HEK293 (cell line): ENCODE measurements around the gene SKAP1.

Experiments used
- BCL11A ChIP-seq: fragments of 450-650 bp; formaldehyde crosslinking; IDR thresholded peaks from 2 replicates; pipeline ENCODE4 v1.5.1; 2016; ENCODE audit warnings: low read depth, missing biosample characterization, missing genetic modification characterization
- BCL11B ChIP-seq: fragments of 450-650 bp; formaldehyde crosslinking; IDR thresholded peaks from 2 replicates; pipeline ENCODE4 v1.5.1; 2016; ENCODE audit warnings: low read depth, missing biosample characterization, missing genetic modification characterization
- FEZF1 ChIP-seq: fragments of 450-650 bp; formaldehyde crosslinking; IDR thresholded peaks from 2 replicates; pipeline ENCODE4 v1.5.1; 2016; ENCODE audit warnings: missing biosample characterization, missing genetic modification characterization
- GFI1B ChIP-seq: fragments of 450-650 bp; formaldehyde crosslinking; IDR thresholded peaks from 2 replicates; pipeline ENCODE4 v1.5.1; 2016; ENCODE audit warnings: missing biosample characterization, missing genetic modification characterization
- HOXC10 ChIP-seq: sonication (generic); formaldehyde crosslinking; IDR thresholded peaks from 2 replicates; pipeline ENCODE4 v1.8.1; 2023; ENCODE audit warnings: mild to moderate bottlenecking, missing genetic modification reagents
- KLF1 ChIP-seq: fragments of 450-650 bp; formaldehyde crosslinking; IDR thresholded peaks from 2 replicates; pipeline ENCODE4 v1.5.1; 2016; ENCODE audit warnings: missing biosample characterization, missing genetic modification characterization
- KLF7 ChIP-seq: fragments of 450-650 bp; formaldehyde crosslinking; IDR thresholded peaks from 2 replicates; pipeline ENCODE4 v1.5.1; 2016; ENCODE audit warnings: missing biosample characterization, missing genetic modification characterization, borderline replicate concordance
- SP7 ChIP-seq: fragments of 450-650 bp; formaldehyde crosslinking; IDR thresholded peaks from 2 replicates; pipeline ENCODE4 v1.5.1; 2016; ENCODE audit warnings: missing biosample characterization, missing genetic modification characterization
- ZFP41 ChIP-seq: fragments of 450-650 bp; formaldehyde crosslinking; IDR thresholded peaks from 2 replicates; pipeline ENCODE4 v1.5.1; 2016; ENCODE audit warnings: missing biosample characterization, missing genetic modification characterization, borderline replicate concordance
- ZNF324 ChIP-seq: fragments of 450-650 bp; formaldehyde crosslinking; IDR thresholded peaks from 2 replicates; pipeline ENCODE4 v1.5.1; 2016; ENCODE audit warnings: missing biosample characterization, missing genetic modification characterization
- ZNF404 ChIP-seq: fragments of 450-650 bp; formaldehyde crosslinking; IDR thresholded peaks from 2 replicates; pipeline ENCODE4 v1.5.1; 2017; ENCODE audit warnings: missing biosample characterization, missing genetic modification characterization
- ZNF423 ChIP-seq: fragments of 450-650 bp; formaldehyde crosslinking; IDR thresholded peaks from 2 replicates; pipeline ENCODE4 v1.5.1; 2016; ENCODE audit warnings: missing biosample characterization, missing genetic modification characterization
- ZNF501 ChIP-seq: fragments of 450-650 bp; formaldehyde crosslinking; IDR thresholded peaks from 2 replicates; pipeline ENCODE4 v1.5.1; 2016; ENCODE audit warnings: missing biosample characterization, missing genetic modification characterization
- ZNF549 ChIP-seq: fragments of 450-650 bp; IDR thresholded peaks from 2 replicates; pipeline ENCODE4 v1.5.1; 2018; ENCODE audit warnings: missing biosample characterization, missing genetic modification characterization, mild to moderate bottlenecking, inconsistent platforms, moderate library complexity
- ZNF558 ChIP-seq: fragments of 450-650 bp; formaldehyde crosslinking; IDR thresholded peaks from 2 replicates; pipeline ENCODE4 v1.5.1; 2016; ENCODE audit warnings: missing biosample characterization, missing genetic modification characterization
- ZNF571 ChIP-seq: fragments of 450-650 bp; formaldehyde crosslinking; IDR thresholded peaks from 2 replicates; pipeline ENCODE4 v1.5.0; 2017; ENCODE audit warnings: missing biosample characterization, missing genetic modification characterization
- ZNF626 ChIP-seq: fragments of 450-650 bp; sonication (Bioruptor Pico); formaldehyde crosslinking; IDR thresholded peaks from 2 replicates; pipeline ENCODE4 v1.5.1; 2018; ENCODE audit warnings: missing biosample characterization, missing genetic modification characterization, inconsistent platforms
- ZNF654 ChIP-seq: fragments of 450-650 bp; formaldehyde crosslinking; IDR thresholded peaks from 2 replicates; pipeline ENCODE4 v1.5.1; 2016; ENCODE audit warnings: low read depth, missing biosample characterization, missing genetic modification characterization
- ZSCAN23 ChIP-seq: fragments of 450-650 bp; formaldehyde crosslinking; IDR thresholded peaks from 2 replicates; pipeline ENCODE4 v1.5.1; 2016; ENCODE audit warnings: missing biosample characterization, missing genetic modification characterization
- ZXDB ChIP-seq: fragments of 450-650 bp; formaldehyde crosslinking; IDR thresholded peaks from 2 replicates; pipeline ENCODE4 v1.5.1; 2016; ENCODE audit warnings: missing biosample characterization, missing genetic modification characterization
- TF ChIP-seq, protein P1 (sequence below): fragments of 450-650 bp; formaldehyde crosslinking; IDR thresholded peaks from 2 replicates; pipeline ENCODE4 v1.5.1; 2016; ENCODE audit warnings: missing biosample characterization, missing genetic modification characterization
- TF ChIP-seq, protein P2 (sequence below): fragments of 450-650 bp; formaldehyde crosslinking; IDR thresholded peaks from 2 replicates; pipeline ENCODE4 v1.5.1; 2016; ENCODE audit warnings: missing biosample characterization, missing genetic modification characterization
- TF ChIP-seq, protein P3 (sequence below): fragments of 450-650 bp; formaldehyde crosslinking; IDR thresholded peaks from 2 replicates; pipeline ENCODE4 v1.5.1; 2017; ENCODE audit warnings: missing biosample characterization, missing genetic modification characterization
- TF ChIP-seq, protein P4 (sequence below): fragments of 450-650 bp; formaldehyde crosslinking; IDR thresholded peaks from 2 replicates; pipeline ENCODE4 v1.5.1; 2017; ENCODE audit warnings: missing biosample characterization, missing genetic modification characterization
- TF ChIP-seq, protein P5 (sequence below): fragments of 450-650 bp; formaldehyde crosslinking; IDR thresholded peaks from 2 replicates; pipeline ENCODE4 v1.5.1; 2016; ENCODE audit warnings: missing biosample characterization, missing genetic modification characterization
- TF ChIP-seq, protein P6 (sequence below): fragments of 450-650 bp; formaldehyde crosslinking; IDR thresholded peaks from 2 replicates; pipeline ENCODE4 v1.5.1; 2016; ENCODE audit warnings: missing biosample characterization, missing genetic modification characterization, borderline replicate concordance

The SKAP1 gene

DNA sequence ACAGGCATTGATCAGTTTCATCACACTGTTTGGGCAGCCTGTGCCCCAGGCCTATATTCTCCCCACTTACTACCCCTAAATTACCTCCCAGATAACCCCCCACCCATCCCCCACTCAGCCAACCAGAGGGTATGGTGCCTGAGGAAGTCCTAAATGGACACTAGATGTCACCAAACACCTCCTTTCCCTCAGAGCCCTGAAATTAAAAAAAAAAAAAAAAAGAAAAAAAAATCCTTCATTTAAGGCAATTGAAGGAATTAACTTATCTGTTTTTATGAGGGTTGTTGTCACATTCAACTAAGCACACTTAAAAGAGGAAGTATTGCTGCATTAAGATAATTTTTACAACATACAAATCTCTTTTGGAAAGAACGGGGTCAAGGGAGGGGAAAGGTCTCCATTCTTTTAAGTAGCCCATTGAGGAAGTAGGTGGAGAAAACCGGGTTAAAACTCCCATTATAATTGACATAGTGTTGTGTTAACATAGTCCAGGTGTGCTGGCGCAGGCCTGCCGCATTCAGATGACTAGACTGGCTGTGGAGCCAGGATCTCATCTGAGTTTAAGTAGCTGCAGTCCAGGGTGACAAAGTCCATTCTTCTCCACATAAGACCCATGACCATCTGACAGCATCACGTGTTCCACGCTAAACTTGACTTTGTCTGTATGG is 276.2 kb downstream of the SKAP1 start (continued):
- TF ChIP-seq, protein P1, sequence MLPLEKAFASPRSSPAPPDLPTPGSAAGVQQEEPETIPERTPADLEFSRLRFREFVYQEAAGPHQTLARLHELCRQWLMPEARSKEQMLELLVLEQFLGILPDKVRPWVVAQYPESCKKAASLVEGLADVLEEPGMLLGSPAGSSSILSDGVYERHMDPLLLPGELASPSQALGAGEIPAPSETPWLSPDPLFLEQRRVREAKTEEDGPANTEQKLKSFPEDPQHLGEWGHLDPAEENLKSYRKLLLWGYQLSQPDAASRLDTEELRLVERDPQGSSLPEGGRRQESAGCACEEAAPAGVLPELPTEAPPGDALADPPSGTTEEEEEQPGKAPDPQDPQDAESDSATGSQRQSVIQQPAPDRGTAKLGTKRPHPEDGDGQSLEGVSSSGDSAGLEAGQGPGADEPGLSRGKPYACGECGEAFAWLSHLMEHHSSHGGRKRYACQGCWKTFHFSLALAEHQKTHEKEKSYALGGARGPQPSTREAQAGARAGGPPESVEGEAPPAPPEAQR (tag by site-specific recombination) = no peak
- TF ChIP-seq KLF1 (tag by site-specific recombination) (0 out of 2 replicates have a peak, but pooled peaks have one; percentile 16), ZNF626 (no peak), BCL11B (tag by site-specific recombination) (0 out of 2 replicates have a peak, but pooled peaks have one; percentile 23), FEZF1 (tag by site-specific recombination) (no peak), ZNF549 (tag by site-specific recombination) (no peak), ZNF423 (tag by site-specific recombination) (no peak), ZNF404 (tag by site-specific recombination) (no peak), ZNF558 (no peak), ZSCAN23 (tag by site-specific recombination) (no peak), ZNF571 (tag by site-specific recombination) (no peak), ZXDB (tag by site-specific recombination) (peak; percentile 39; the same call in 1 of the 2 replicates), ZNF501 (tag by site-specific recombination) (no peak), SP7 (tag by site-specific recombination) (peak; percentile 38; the same call in 1 of the 2 replicates), ZFP41 (tag by site-specific recombination) (no peak), KLF7 (no peak), GFI1B (tag by site-specific recombination) (0 out of 2 replicates have a peak, but pooled peaks have one; percentile 16), ZNF324 (tag by site-specific recombination) (peak; percentile 37; the same call in 1 of the 2 replicates), ZNF654 (peak; percentile 100), HOXC10 (CRISPR knock-in tag) (no peak), BCL11A (peak; percentile 22; the same call in 1 of the 2 replicates)
- TF ChIP-seq, protein P2, sequence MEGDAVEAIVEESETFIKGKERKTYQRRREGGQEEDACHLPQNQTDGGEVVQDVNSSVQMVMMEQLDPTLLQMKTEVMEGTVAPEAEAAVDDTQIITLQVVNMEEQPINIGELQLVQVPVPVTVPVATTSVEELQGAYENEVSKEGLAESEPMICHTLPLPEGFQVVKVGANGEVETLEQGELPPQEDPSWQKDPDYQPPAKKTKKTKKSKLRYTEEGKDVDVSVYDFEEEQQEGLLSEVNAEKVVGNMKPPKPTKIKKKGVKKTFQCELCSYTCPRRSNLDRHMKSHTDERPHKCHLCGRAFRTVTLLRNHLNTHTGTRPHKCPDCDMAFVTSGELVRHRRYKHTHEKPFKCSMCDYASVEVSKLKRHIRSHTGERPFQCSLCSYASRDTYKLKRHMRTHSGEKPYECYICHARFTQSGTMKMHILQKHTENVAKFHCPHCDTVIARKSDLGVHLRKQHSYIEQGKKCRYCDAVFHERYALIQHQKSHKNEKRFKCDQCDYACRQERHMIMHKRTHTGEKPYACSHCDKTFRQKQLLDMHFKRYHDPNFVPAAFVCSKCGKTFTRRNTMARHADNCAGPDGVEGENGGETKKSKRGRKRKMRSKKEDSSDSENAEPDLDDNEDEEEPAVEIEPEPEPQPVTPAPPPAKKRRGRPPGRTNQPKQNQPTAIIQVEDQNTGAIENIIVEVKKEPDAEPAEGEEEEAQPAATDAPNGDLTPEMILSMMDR = peak; percentile 78
- TF ChIP-seq, protein P3, sequence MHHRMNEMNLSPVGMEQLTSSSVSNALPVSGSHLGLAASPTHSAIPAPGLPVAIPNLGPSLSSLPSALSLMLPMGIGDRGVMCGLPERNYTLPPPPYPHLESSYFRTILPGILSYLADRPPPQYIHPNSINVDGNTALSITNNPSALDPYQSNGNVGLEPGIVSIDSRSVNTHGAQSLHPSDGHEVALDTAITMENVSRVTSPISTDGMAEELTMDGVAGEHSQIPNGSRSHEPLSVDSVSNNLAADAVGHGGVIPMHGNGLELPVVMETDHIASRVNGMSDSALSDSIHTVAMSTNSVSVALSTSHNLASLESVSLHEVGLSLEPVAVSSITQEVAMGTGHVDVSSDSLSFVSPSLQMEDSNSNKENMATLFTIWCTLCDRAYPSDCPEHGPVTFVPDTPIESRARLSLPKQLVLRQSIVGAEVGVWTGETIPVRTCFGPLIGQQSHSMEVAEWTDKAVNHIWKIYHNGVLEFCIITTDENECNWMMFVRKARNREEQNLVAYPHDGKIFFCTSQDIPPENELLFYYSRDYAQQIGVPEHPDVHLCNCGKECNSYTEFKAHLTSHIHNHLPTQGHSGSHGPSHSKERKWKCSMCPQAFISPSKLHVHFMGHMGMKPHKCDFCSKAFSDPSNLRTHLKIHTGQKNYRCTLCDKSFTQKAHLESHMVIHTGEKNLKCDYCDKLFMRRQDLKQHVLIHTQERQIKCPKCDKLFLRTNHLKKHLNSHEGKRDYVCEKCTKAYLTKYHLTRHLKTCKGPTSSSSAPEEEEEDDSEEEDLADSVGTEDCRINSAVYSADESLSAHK = no peak
- TF ChIP-seq, protein P4, sequence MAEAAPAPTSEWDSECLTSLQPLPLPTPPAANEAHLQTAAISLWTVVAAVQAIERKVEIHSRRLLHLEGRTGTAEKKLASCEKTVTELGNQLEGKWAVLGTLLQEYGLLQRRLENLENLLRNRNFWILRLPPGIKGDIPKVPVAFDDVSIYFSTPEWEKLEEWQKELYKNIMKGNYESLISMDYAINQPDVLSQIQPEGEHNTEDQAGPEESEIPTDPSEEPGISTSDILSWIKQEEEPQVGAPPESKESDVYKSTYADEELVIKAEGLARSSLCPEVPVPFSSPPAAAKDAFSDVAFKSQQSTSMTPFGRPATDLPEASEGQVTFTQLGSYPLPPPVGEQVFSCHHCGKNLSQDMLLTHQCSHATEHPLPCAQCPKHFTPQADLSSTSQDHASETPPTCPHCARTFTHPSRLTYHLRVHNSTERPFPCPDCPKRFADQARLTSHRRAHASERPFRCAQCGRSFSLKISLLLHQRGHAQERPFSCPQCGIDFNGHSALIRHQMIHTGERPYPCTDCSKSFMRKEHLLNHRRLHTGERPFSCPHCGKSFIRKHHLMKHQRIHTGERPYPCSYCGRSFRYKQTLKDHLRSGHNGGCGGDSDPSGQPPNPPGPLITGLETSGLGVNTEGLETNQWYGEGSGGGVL (tag by site-specific recombination) = 0 out of 2 replicates have a peak, but pooled peaks have one; percentile 12
- TF ChIP-seq, protein P5, sequence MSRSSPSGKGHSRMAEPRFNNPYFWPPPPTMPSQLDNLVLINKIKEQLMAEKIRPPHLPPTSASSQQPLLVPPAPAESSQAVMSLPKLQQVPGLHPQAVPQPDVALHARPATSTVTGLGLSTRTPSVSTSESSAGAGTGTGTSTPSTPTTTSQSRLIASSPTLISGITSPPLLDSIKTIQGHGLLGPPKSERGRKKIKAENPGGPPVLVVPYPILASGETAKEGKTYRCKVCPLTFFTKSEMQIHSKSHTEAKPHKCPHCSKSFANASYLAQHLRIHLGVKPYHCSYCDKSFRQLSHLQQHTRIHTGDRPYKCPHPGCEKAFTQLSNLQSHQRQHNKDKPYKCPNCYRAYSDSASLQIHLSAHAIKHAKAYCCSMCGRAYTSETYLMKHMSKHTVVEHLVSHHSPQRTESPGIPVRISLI (tag by site-specific recombination) = peak; percentile 98
- TF ChIP-seq, protein P6, sequence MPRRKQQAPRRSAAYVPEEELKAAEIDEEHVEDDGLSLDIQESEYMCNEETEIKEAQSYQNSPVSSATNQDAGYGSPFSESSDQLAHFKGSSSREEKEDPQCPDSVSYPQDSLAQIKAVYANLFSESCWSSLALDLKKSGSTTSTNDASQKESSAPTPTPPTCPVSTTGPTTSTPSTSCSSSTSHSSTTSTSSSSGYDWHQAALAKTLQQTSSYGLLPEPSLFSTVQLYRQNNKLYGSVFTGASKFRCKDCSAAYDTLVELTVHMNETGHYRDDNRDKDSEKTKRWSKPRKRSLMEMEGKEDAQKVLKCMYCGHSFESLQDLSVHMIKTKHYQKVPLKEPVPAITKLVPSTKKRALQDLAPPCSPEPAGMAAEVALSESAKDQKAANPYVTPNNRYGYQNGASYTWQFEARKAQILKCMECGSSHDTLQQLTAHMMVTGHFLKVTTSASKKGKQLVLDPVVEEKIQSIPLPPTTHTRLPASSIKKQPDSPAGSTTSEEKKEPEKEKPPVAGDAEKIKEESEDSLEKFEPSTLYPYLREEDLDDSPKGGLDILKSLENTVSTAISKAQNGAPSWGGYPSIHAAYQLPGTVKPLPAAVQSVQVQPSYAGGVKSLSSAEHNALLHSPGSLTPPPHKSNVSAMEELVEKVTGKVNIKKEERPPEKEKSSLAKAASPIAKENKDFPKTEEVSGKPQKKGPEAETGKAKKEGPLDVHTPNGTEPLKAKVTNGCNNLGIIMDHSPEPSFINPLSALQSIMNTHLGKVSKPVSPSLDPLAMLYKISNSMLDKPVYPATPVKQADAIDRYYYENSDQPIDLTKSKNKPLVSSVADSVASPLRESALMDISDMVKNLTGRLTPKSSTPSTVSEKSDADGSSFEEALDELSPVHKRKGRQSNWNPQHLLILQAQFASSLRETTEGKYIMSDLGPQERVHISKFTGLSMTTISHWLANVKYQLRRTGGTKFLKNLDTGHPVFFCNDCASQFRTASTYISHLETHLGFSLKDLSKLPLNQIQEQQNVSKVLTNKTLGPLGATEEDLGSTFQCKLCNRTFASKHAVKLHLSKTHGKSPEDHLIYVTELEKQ = no peak
